ENCODE results near the gene STK32C.

Gene STK32C

GRCh38 chr10:132184816-132185593 is 122.7 kb downstream of the STK32C start:
- no peak overlapping the region for H3K4me3 ChIP-seq (ENCODE audit: low read length)
- DNase-seq (ENCODE audit: low read depth, low spot score), result no peak

DNA sequence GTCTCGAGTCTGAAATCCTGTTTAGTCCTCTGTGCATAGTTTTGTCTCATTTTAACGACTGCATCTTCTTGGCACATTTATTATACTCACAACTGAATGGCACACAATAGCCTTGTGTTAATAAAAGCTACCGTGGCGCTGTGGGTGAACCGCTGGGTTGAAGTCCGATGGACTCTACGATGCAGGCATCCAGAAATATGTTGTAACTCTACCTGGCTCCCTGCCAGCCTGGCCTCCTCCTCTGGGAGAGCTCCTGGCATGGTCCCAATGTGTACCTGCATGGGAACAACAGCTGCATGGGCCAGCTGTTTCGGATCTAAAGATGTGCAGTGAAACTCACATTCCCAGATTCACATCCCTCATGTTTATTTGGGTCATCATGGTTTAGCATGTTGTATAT is 124.7 kb downstream of the STK32C start:
- DNase-seq (ENCODE audit: low read depth, low spot score), result no peak

GRCh38 chr10:132182591-132182990 is 125.2 kb downstream of the STK32C start:
- no peak for DNase-seq (ENCODE audit: low read depth, low spot score)
- no peak overlapping the region for H3K4me3 ChIP-seq (ENCODE audit: low read length)

More for the DNA sequence above, 124.7 kb downstream of the STK32C start:
- H3K4me3 ChIP-seq (ENCODE audit: low read length), result no peak overlapping the region

GRCh38 chr10:132181691-132182425 is 125.9 kb downstream of the STK32C start:
- no peak overlapping the region for H3K4me3 ChIP-seq (ENCODE audit: low read length)
- no peak for DNase-seq (ENCODE audit: low read depth, low spot score)

DNA sequence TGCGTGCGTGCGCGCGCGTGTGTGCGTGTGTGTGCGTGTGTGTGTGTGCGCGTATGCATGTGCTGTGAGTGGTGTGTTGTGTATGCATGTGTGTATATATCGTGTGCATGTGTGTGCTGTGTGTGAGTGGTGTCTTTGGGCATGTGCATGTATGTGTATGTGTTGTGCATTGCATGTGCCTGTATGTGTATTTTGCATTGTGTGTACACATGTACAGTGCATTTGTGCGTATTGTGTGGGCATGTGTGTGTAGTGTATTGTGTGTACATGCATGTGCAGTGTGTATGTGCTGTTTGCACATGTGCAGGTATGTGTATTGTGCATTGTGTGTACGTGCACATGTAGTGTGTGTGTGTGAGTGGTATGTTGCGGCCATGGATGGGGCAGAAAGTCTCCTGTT is 127.0 kb downstream of the STK32C start:
- no peak overlapping the region for H3K4me3 ChIP-seq (ENCODE audit: low read length)
- DNase-seq (ENCODE audit: low read depth, low spot score), result no peak

DNA sequence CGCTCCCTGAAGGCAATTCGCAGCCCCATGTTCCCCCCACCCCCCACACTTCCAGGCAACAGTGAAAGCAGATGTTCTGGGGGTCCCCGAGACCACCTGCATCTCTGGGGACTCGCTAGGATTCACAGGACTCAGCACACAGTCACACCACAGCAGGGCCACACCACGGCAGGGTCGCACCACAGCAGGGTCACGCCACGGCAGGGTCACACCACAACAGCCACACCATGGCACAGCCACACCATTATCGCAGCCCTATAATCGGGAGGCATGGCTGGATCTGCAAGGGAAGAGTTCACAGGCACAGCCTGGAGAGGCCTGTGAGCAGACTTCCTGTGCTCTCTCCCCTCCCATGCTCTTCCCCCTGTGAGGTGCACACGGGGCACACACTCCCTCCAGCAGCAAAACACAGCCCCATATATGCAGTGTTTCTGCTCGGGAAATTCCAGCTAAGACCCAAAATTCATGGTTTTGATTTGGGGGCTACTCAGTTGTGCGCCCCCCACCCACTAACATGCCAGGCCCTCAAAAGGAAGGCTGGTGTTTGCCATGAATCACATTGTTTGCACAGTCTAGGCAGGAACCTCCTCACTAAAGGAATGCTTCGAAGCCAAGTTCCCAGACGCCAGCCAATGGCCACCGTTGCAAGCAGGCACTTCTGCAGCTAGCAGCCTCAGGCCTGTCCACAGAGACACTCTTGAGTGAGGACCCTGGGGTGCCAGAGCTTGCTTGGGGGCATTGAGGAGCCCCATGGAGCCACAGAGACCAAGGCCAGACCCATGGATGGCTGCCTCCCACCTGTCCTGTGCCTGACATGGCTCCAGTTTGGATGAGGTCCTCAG is 128.0 kb downstream of the STK32C start:
- no peak for DNase-seq (ENCODE audit: low read depth, low spot score)
- H3K4me3 ChIP-seq (ENCODE audit: low read length), result no peak overlapping the region

- no peak for DNase-seq (ENCODE audit: low read depth, low spot score)
- no peak overlapping the region for H3K4me3 ChIP-seq (ENCODE audit: low read length)
Measured at GRCh38 chr10:132178672-132179545, 128.8 kb downstream of the STK32C start.

DNA sequence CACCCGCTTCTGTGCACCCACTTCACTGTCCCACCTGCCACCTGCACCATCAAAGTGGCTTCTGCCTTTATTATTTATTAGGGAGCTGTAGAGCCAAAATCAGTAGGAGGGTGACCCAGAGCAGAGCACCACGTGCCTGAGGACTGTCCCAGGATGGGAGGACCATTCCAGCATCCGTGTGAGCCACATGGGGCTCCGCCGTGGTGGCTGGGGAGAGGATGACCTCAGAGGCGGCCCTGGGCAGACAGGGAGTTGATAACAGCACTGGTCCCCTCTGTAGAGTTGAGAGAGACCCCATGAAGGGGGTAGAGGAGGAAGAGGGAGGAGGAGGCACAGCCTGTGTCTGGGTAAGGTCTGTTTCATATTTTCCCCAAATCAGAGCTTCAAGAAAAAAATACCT is 129.7 kb downstream of the STK32C start:
- DNase-seq (ENCODE audit: low read depth, low spot score), result no peak
- H3K4me3 ChIP-seq (ENCODE audit: low read length), result no peak overlapping the region

GRCh38 chr10:132176623-132177500 is 130.9 kb downstream of the STK32C start:
- DNase-seq (ENCODE audit: low read depth, low spot score), result no peak
- H3K4me3 ChIP-seq (ENCODE audit: low read length), result no peak overlapping the region

DNA sequence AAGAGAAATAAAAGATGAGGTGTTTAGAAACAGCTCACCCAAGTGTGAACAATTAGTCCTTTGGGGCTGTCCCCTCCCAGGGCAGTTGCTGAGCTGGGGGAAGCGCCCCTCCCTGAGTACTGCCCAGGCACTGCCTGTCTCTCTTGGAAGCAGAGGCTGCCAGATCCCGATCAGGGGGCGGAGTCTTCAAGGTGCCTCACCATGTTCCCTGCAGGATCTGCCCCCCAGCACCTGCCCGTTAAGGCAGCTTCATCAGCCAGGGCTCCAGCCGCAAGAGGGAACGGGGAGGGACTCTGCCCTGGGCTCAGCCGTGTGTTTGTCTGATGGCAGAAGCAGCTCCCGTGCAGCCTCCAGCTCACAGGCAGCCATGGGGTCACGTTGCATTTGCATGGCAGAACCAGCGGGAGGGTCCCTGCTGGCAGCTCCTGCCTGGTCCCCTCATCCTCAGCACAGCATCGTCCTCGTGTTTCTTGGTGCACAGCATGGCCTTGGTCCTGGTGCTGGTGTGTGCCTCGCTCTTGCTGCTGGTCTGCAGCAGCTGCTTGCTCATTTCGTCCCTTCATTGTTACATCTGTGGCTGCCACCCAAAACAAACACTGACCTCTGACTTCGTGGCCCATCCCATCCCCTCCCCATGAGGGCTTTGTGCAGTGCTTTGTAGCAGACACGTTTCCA is 131.7 kb downstream of the STK32C start:
- H3K4me3 ChIP-seq (ENCODE audit: low read length), result no peak overlapping the region
- DNase-seq (ENCODE audit: low read depth, low spot score), result no peak

DNA sequence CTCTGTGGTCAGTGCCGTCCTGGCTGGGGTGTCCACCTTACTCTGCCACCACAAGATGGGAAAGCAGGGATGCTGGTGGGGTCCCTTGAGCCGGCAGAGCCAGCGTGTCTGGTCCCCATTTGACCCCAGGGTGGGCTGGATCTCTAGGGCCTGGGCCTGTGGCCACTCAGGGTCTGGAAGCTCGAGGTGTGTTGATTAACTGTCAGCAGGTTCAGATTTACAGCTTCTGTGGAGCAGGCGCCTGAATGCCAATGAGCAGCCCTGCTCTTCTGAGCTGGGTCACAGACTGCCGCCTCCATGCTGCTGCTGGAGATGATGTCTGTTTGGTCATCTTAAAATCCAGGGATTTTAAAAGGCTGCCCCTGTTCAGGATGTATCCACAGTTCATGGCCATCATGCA is 132.3 kb downstream of the STK32C start:
- DNase-seq (ENCODE audit: low read depth, low spot score), result no peak
- H3K4me3 ChIP-seq (ENCODE audit: low read length), result no peak overlapping the region

DNA sequence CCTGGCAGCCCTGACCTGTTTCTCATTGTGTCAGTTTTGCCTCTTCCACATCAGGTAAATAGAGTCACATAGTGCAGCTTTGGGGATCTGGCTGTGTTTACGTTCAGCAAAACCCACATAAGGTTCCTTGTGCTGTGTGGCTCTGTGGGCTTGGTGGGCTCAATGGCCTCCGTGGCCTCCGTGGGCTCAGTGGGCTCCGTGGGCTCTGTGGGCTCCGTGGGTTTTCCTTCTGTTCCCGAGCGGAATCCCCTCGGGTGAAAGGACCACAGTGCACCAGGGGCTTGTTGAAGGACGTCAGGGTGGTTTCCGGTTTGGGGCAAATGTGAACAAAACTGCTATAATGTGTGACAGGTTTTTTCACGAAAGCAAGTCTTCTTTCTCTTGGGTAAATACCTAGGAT is 133.5 kb downstream of the STK32C start:
- H3K4me3 ChIP-seq (ENCODE audit: low read length), result no peak overlapping the region
- no peak for DNase-seq (ENCODE audit: low read depth, low spot score)

- no peak overlapping the region for H3K4me3 ChIP-seq (ENCODE audit: low read length)
- DNase-seq (ENCODE audit: low read depth, low spot score), result no peak
Measured at GRCh38 chr10:132173185-132173584, 134.6 kb downstream of the STK32C start.

GRCh38 chr10:132172091-132173066 is 135.4 kb downstream of the STK32C start:
- no peak for DNase-seq (ENCODE audit: low read depth, low spot score)
- H3K4me3 ChIP-seq (ENCODE audit: low read length), result no peak overlapping the region

- H3K4me3 ChIP-seq (ENCODE audit: low read length), result no peak overlapping the region
- no peak for DNase-seq (ENCODE audit: low read depth, low spot score)
Measured at GRCh38 chr10:132170561-132171361, 137.0 kb downstream of the STK32C start.

Data from Jurkat, Clone E6-1 (cell line).